ENCODE results near the gene SERPINA4.

Gene SERPINA4

GRCh38 chr14:94615823-94616570 is 54.8 kb downstream of the SERPINA4 start:
- no peak for DNase-seq (ENCODE audit: low read depth in 2 of 2)

GRCh38 chr14:94617366-94617941 is 56.2 kb downstream of the SERPINA4 start:
- no peak for DNase-seq (ENCODE audit: low read depth in 2 of 2)

DNA sequence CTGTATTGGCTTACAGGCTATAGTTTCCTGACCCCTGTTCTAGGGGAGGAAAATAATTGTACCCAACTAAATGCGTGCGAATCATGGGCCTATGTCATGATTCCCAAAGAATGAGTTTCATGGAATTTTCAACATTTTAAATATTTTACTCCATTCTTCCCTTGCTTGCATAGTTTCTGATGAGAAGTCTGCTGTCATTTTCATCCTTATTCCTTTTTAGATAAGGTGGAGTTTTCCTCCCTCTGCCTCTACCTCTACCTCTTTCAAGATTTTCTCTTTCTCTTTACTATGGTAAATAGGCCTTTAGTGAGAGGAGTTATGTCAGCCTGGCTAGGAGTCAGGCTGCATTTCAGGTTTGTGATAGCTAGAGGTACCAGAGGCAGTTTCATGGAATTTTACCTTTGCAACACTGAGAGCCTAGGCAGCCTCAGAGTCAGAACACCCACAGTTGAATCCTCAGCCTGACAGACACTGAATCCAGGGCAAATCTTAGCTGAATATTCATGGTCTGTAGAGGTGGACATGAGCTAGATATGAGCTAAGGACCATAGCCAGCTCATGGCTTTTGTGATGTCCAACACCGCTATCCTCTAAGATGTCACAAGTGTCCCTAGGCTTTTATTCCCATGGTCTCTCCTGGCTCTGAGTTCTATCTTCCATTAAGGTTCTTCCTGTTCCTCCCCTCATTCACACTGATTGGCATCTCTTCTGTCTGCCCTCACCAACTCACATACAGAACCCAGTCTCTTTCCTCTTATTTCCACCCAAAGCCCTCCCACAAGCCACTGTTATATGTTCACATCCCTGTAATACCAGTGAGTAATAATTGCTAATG is 57.0 kb downstream of the SERPINA4 start:
- no peak for DNase-seq (ENCODE audit: low read depth in 2 of 2)

GRCh38 chr14:94619297-94619696 is 58.1 kb downstream of the SERPINA4 start:
- DNase-seq (ENCODE audit: low read depth in 2 of 2) = no peak

Measured in stimulated activated CD8-positive, alpha-beta memory T cell treated with anti-CD3 and anti-CD28 coated beads, Interleukin-7, amount 100 ng/mL, for 1 hour (primary cell).